HG03139 (cell line): Measurements from ENCODE around the gene LDLRAD3.

ENCODE experiments used
- ATAC-seq: cut with Tn5 transposase; IDR thresholded peaks from one replicate; pipeline ENCODE4 v1.9.1; 2021; ENCODE audit not compliant: unreplicated experiment

Gene LDLRAD3

GRCh38 chr11:36195496-36196354 is 251.9 kb downstream of the LDLRAD3 start:
- ATAC-seq, result no peak

DNA sequence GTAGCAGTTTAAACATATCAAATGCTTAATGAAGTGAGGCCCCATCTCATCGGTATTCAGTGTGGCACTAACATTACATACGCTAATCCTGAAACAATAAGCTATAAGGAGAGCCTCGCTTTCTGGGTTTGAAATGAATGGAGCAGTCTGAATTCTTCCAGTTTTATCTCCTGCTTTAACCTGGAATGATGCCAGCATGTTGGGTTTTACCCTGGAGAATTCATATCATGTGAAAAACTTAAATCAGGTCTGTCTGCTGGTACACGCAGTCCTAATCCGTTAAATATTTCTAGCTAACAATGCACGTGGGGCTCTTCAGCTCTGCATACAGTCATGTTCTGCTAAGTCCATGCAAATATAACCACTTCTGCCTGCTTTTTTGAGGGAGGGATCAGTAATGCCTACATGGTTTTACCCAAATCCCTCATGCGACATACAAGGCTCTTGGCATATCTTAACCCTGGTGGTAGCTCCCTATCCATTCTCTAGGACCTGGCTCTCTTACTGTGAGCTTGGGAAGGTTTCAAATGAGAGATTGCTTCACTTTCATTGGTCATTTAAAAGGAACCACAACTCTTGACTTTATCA is 252.6 kb downstream of the LDLRAD3 start:
- no peak for ATAC-seq

GRCh38 chr11:36201411-36201810 is 257.5 kb downstream of the LDLRAD3 start:
- ATAC-seq, result no peak

DNA sequence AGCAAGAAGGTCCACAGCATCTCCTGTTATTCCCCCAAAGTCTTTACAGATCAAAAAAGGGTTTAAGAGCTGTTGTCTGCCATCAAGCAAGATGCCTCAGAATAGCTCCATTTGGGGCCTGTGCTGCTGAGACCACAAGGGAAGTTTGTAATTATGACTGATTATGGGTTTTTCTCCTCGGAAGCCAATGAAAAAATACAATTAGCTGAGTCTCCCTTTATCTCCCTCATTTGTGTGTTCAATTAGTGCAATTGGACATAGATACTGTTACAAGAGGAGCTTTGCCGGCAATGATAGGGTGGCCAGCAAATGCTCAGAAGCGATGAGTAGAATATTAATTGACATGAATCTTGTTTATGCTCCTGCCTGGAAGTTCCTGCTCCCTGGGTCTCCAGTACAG is 261.7 kb downstream of the LDLRAD3 start:
- ATAC-seq, result no peak

DNA sequence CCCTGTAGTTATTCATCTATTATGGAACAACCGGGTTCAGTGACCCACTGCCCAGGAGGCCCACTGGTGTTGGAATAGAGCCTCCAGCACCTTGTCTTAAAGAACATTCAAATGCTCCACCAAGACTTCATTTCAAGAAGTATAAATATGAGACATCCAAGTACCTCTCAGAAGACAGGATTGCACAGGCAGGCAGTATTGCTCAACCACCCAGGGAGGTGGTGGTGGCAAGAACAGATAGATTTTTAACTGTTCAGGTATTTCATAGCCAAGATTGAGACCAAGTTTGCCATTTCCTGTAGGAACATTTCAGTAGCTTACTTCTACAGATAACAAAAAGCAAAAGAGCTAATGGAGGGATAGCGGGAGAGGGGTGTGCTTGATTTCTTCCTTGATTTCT is 266.7 kb downstream of the LDLRAD3 start:
- no peak for ATAC-seq

DNA sequence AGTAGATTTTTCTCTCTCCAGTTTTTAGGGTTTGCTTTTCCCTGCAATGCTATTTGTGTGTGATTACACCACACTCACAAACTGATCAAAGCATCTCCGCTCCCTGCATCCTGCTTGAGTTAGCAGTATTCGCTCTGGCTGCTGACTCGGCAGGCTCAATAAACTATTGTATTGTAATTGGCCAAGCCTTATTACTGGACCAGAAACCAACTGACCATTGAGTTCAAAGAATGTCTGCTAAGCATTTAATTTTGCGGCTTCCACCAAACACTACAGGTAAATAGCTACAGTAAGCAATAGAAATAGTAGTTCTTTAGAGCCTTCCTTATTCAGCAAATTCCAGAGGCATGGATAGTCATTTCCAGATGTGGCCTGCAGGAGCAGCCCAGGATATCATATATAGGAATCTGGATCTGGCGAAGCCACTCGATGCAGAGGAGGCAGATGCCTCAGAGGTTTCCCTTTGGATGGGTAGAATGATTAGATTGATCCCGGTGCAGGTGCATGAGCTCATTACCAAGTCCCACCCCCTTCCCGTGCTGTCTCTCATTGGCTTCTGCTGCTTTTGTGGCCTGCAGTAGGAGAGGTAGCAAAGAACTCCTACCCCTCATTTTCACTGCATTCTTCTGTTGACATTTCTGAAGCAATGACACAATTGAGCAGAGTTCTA is 268.0 kb downstream of the LDLRAD3 start:
- no peak for ATAC-seq

DNA sequence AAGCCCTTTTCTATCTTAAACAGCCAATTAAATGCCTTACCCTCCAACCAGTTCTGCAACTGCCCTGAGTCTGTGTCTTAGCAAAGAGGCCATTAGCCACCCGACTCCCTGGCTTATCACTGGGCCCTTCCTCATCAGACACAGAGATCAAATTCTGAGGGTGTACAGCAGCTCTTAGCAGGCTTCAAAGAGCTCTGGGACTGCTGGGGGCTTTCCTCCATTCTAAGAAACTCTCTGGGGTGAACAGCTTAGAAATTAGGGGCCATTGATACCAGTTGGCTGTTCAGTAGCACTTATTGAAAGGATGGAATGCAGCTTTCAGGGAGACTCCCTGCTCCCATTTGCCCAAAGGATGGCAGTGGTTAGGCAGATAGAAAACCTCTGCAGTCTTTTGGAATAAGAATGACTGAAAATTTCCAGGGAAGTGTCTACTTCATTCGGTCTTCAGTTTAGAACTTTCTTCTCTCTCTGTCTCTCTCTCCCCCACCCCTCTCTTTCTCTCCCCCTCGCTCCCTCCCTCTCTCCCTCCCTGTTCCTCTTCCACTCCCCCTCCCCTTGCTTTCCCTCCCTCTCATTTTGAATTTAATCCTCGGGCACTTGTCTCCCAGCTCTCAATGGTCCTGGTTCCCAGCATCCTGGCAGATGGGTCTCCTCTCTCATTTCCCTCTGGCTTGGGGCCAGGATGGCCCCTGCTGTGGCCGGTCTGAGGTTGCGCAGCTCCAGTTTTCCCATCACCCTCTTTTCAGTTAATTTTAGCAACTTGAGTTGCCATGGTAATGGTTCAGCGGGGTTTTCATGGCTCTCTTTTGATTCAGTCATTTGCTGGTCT is 268.9 kb downstream of the LDLRAD3 start:
- no peak for ATAC-seq

DNA sequence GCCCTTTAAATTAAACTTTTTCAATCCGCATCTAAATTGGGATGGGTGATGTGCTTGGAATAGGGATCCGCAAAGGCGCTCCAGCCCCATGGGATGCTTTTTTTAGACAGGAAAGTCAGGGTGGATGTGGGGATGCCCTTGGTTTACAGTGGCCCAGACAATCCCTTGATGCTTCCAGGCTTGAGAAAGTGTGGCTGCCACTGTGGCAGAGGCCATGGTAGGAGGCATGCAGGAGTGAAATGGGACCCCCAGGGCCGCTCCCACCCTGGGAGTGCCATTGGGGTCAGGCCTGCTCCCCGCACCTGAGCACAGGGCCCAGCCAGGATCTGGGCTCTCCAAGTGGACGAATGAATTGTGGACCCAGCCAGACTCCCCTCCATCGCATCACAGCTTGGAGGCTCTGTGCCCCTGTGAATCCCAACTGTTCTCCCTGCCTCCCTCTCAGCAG is 269.6 kb downstream of the LDLRAD3 start:
- no peak for ATAC-seq

- ATAC-seq, result no peak
Measured at GRCh38 chr11:36214480-36214879, 270.6 kb downstream of the LDLRAD3 start.

- no peak for ATAC-seq
Measured at GRCh38 chr11:36214976-36215692, 271.3 kb downstream of the LDLRAD3 start.

DNA sequence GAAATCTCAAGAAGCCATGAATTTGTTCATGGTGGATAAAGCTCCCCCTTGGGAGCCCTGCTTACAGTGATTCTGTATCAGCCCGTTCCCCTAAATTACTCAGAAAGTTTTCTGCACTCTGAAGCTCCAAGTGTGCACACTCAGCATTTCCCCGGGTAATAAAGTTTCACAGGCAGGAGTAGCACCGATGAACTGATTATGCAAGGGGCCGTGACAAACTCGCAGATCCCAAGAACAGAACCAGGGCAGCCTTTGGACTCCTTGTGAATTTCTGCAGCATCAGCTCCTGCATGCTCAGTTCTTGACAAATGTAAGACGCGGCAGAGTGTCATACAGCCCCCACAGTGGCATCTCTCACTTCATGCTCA is 271.8 kb downstream of the LDLRAD3 start:
- no peak for ATAC-seq

- ATAC-seq, result no peak
Measured at GRCh38 chr11:36216061-36216615, 272.3 kb downstream of the LDLRAD3 start.

- no peak for ATAC-seq
Measured at GRCh38 chr11:36218283-36218921, 274.5 kb downstream of the LDLRAD3 start.

DNA sequence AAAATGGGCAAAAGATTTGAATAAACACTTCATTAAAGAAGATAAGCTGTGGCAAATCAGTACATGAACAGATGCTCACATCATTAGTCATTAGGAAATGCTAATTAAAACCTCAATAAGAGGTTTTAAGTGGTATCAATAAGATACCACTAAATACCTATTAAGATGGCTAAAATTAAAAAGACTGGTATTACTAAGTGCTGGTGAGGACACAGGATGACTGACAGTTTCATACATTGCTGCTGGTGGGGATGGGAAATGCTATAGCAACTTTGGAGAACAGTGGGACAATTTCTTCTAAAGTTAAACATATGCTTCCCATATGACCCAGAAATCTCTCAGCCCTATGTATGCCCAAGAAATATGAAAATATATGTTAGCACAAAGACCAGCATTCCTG is 276.1 kb downstream of the LDLRAD3 start:
- no peak for ATAC-seq

DNA sequence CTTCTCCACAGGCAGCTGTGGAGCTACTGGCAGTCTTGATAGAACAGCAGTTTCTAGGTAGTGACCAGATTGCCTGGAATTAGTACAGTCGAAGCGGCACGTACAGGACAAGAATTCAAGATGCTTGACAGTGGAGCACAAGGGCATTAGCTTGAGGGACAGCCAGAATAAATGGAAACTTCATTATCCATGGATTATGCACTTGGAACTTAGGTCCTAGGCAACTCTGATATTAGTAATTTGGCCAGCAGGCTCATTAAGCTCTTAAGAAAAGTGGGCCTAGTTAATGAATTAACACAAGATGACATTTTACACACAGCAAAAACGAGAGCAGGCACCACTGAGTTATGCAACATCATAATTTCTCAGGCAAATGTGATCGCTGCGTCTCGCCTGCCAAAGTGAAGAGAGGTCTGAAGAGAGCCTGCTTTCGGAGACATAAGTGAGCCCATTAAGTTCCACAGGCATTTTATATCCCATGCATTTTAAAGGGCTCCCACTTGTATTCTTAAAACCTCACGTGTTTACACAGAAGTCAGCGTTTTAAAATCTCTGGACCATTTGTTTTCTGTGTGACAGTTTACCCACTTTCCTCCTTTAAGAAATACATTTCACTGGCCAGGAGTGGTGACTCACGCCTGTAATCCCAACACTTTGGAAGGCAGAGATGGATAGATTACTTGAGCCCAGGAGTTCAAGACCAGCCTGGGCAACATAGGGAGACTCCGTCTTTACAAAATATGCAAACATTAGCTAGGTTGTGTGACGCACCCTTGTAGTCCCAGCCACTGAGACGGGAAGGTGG is 279.2 kb downstream of the LDLRAD3 start:
- ATAC-seq, result no peak

GRCh38 chr11:36224209-36224882 is 280.5 kb downstream of the LDLRAD3 start:
- ATAC-seq, result no peak

- ATAC-seq, result no peak
Measured at GRCh38 chr11:36227044-36227443, 283.2 kb downstream of the LDLRAD3 start.

GRCh38 chr11:36228689-36229088 is 284.8 kb downstream of the LDLRAD3 start:
- ATAC-seq, result no peak
